NOMO-1 treated with DMSO at 0.1 percent for 48 hours (cell line): ENCODE measurements around the gene POLR1A.

Source experiments
- DNase-seq: peaks from one replicate; lab custom pipeline; 2025; ENCODE audit not compliant: unreplicated experiment; lab: John Stamatoyannopoulos, UW

POLR1A gene

GRCh38 chr2:86097114-86097896 lies 8.4 kb downstream of the POLR1A start:
- DNase-seq, result no peak

- no peak for DNase-seq
Observed at GRCh38 chr2:86094229-86094628, 11.5 kb downstream of the POLR1A start.

GRCh38 chr2:86087936-86088850 lies 17.5 kb downstream of the POLR1A start:
- no peak for DNase-seq

GRCh38 chr2:86082756-86083155 lies 22.9 kb downstream of the POLR1A start:
- DNase-seq, result no peak

- no peak for DNase-seq
Observed at GRCh38 chr2:86081724-86082123, 24.0 kb downstream of the POLR1A start.

GRCh38 chr2:86079981-86080911 lies 25.4 kb downstream of the POLR1A start:
- peak; percentile 60 for DNase-seq

- DNase-seq, result no peak
Observed at GRCh38 chr2:86078774-86079545, 26.7 kb downstream of the POLR1A start.

- no peak for DNase-seq
Observed at GRCh38 chr2:86075886-86076285, 29.8 kb downstream of the POLR1A start.

GRCh38 chr2:86074811-86075210 lies 30.9 kb downstream of the POLR1A start:
- DNase-seq, result no peak

GRCh38 chr2:86074256-86074655 lies 31.4 kb downstream of the POLR1A start:
- DNase-seq, result no peak

GRCh38 chr2:86073225-86073624 lies 32.5 kb downstream of the POLR1A start:
- DNase-seq, result no peak

GRCh38 chr2:86072271-86072858 lies 33.3 kb downstream of the POLR1A start:
- DNase-seq, result peak; percentile 17

GRCh38 chr2:86070868-86071267 lies 34.8 kb downstream of the POLR1A start:
- no peak for DNase-seq

- no peak for DNase-seq
Observed at GRCh38 chr2:86069783-86070339, 35.8 kb downstream of the POLR1A start.

- no peak for DNase-seq
Observed at GRCh38 chr2:86069091-86069685, 36.5 kb downstream of the POLR1A start.

- DNase-seq, result no peak
Observed at GRCh38 chr2:86068648-86069047, 37.0 kb downstream of the POLR1A start.

GRCh38 chr2:86068136-86068588 lies 37.5 kb downstream of the POLR1A start:
- no peak for DNase-seq

GRCh38 chr2:86066915-86067314 lies 38.8 kb downstream of the POLR1A start:
- DNase-seq, result no peak

- no peak for DNase-seq
Observed at GRCh38 chr2:86066007-86066578, 39.6 kb downstream of the POLR1A start.
